ENCODE results near the gene AMBRA1. TPM values are rescaled to one million over a fixed set of nuclear protein-coding genes. Genes with fewer than 3 reads are reported as not detected.

The AMBRA1 gene
- total and polyA plus RNA-seq, 2 of the 8 experiments (the other 6 are each of a cell fraction or from before 2014, with no cell fraction given), result 14.2 to 37.4 TPM

GRCh38 chr11:46404476-46405017 lies 189.3 kb downstream of the AMBRA1 start:
- no peak overlapping the region for H2AFZ ChIP-seq (ENCODE audit: low read length)
- no peak overlapping the region for H3K9ac ChIP-seq (replicated peaks in 1 of 4; ENCODE audit: extremely low read depth in 1 of 4, low read depth in 3 of 4, low read length in 3 of 4)
- H3K36me3 ChIP-seq (ENCODE audit: control insufficient read depth in 2 of 4, insufficient read depth in 4 of 4, low read length in 3 of 4), result peaks cover 2 to 24% (median 15%) of the 10 kb centered on the region in 4 experiments; a peak in 5 of 8 replicates
- no peak overlapping the region for H2BK20ac ChIP-seq (ENCODE audit: low read length)
- H3K4me2 ChIP-seq (ENCODE audit: insufficient read depth in 1 of 2, low read depth in 2 of 2, low read length in 2 of 2), result no peak overlapping the region
- no peak overlapping the region for H3K56ac ChIP-seq (replicated peaks; ENCODE audit: insufficient read length, low read depth, low read length)
- no peaks in the 10 kb centered on the region for H3K79me1 ChIP-seq (ENCODE audit: low read depth, low read length)
- ChIA-PET POLR2A (ENCODE audit: partially characterized antibody) (no interaction called here), CTCF (ENCODE audit: partially characterized antibody) (interaction anchor here (0.5 to 11.6 kb wide), 11 partner anchors 12 to 214 kb away, joined by 3 to 124 read pairs (median 5); partner anchors contain the start of genes ATG13, CHRM4 and HARBI1)
- H4K5ac ChIP-seq (ENCODE audit: insufficient read length, low read depth, low read length), result no peak overlapping the region
- H3K4me3 ChIP-seq (ENCODE audit: extremely low read depth in 1 of 4, insufficient read depth in 2 of 4, low read depth in 3 of 4, low read length in 4 of 4), result no peak overlapping the region
- H3K23ac ChIP-seq (ENCODE audit: insufficient read length), result no peak overlapping the region
- H3K9me3 ChIP-seq (ENCODE audit: insufficient read depth in 2 of 2, low read depth in 1 of 2, low read length in 1 of 2), result no peaks in the 10 kb centered on the region
- H4K91ac ChIP-seq (replicated peaks; ENCODE audit: insufficient read length, low read length), result no peak overlapping the region
- H3K27me3 ChIP-seq (replicated peaks in 1 of 4; ENCODE audit: control insufficient read depth in 3 of 4, extremely low read depth in 1 of 4, insufficient read depth in 3 of 4, low read length in 3 of 4), result no peaks in the 10 kb centered on the region
- H3K27ac ChIP-seq (ENCODE audit: low read depth, low read length), result no peak overlapping the region
- H2BK15ac ChIP-seq (ENCODE audit: low read length), result no peak overlapping the region
- H2BK120ac ChIP-seq (replicated peaks; ENCODE audit: low read depth, low read length), result no peak overlapping the region
- H4K8ac ChIP-seq (ENCODE audit: extremely low read depth, insufficient read depth, low read length), result no peak overlapping the region
- 83% methylated on average over 5 of the region's 5 CpGs; no CpG with 5 or more reads in 1 of the 2 experiments for WGBS, 2 experiments (ENCODE audit: extremely low coverage in 1 of 2, insufficient coverage in 1 of 2, insufficient read length in 1 of 2, insufficient replicate concordance in 2 of 2, low coverage in 1 of 2, low lambda C conversion rate in 2 of 2, missing lambda C conversion rate in 1 of 2)
- H3K79me2 ChIP-seq (ENCODE audit: control insufficient read depth in 1 of 2, insufficient read depth in 2 of 2, low read length in 2 of 2), result no peaks in the 10 kb centered on the region
- no peak for DNase-seq (ENCODE audit: low read depth in 1 of 2, low spot score in 2 of 2)
- no peak for FAIRE-seq
- H2AK5ac ChIP-seq (ENCODE audit: low read depth, low read length), result no peak overlapping the region
- no peak overlapping the region for H2BK5ac ChIP-seq (ENCODE audit: low read depth, low read length)
- H3K4me1 ChIP-seq (replicated peaks in 1 of 4; ENCODE audit: control insufficient read depth in 3 of 4, insufficient read depth in 4 of 4, low read length in 3 of 4), result no peaks in the 10 kb centered on the region
- H4K20me1 ChIP-seq (replicated peaks in 1 of 2; ENCODE audit: control insufficient read depth in 1 of 2, insufficient read depth in 2 of 2, low read length in 2 of 2), result peaks cover 0 to 1% of the 10 kb centered on the region in 2 experiments
- no peak overlapping the region for H3K14ac ChIP-seq (ENCODE audit: insufficient read length)
- no peak overlapping the region for H3K4ac ChIP-seq (replicated peaks; ENCODE audit: insufficient read length, low read depth, low read length)
- H3K23me2 ChIP-seq (ENCODE audit: low read depth, low read length), result no peaks in the 10 kb centered on the region
- H2BK12ac ChIP-seq (ENCODE audit: low read depth, low read length), result no peak overlapping the region
- no peak overlapping the region for H3K18ac ChIP-seq (ENCODE audit: extremely low read depth, low read length)
- no peak for TF ChIP-seq JUN (IDR thresholded peaks at IDR 0.05; ENCODE audit: low read depth, low read length)
- no peak for TF ChIP-seq CTBP2 (IDR thresholded peaks at IDR 0.05; ENCODE audit: borderline replicate concordance, insufficient read depth, insufficient read length, low read length)
- no peak for TF ChIP-seq SRF (IDR thresholded peaks at IDR 0.05; ENCODE audit: low read depth, low read length)
- TF ChIP-seq CHD2 (IDR thresholded peaks at IDR 0.05; ENCODE audit: low read length), result no peak
- TF ChIP-seq SAP30 (IDR thresholded peaks at IDR 0.05; ENCODE audit: insufficient read depth, insufficient replicate concordance, low read length), result no peak
- TF ChIP-seq NRF1 (IDR thresholded peaks at IDR 0.05; ENCODE audit: low read depth, low read length), result no peak
- TF ChIP-seq BCL11A (IDR thresholded peaks at IDR 0.05; ENCODE audit: low read depth in 2 of 2, low read length in 2 of 2), result no peak
- no peak for TF ChIP-seq RAD21 (IDR thresholded peaks at IDR 0.05 in 1 of 2, conservative IDR thresholded peaks at IDR 0.05 in 1 of 2; ENCODE audit: low read depth in 2 of 2, low read length in 2 of 2)
- TF ChIP-seq CTCF (IDR thresholded peaks at IDR 0.05; ENCODE audit: control extremely low read depth in 1 of 3, insufficient read depth in 1 of 3, low read depth in 1 of 3, low read length in 3 of 3), result no peak
- TF ChIP-seq, protein P1, sequence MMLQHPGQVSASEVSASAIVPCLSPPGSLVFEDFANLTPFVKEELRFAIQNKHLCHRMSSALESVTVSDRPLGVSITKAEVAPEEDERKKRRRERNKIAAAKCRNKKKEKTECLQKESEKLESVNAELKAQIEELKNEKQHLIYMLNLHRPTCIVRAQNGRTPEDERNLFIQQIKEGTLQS (IDR thresholded peaks at IDR 0.05; ENCODE audit: insufficient read depth, low read depth, low read length), result no peak

Data from H1 (cell line).